HG02759 (cell line): ENCODE data around the gene SUN1.
"Not testable (repeated sequence)": the region's sequence is repeated elsewhere in the genome, so short reads cannot be mapped to it uniquely, and the experiment has no call there.

Experiments used
- ATAC-seq: cut with Tn5 transposase; IDR thresholded peaks from one replicate; pipeline ENCODE4 v1.9.1; 2021; ENCODE audit warnings: mild to moderate bottlenecking, moderate library complexity; ENCODE audit not compliant: unreplicated experiment

Gene SUN1

DNA sequence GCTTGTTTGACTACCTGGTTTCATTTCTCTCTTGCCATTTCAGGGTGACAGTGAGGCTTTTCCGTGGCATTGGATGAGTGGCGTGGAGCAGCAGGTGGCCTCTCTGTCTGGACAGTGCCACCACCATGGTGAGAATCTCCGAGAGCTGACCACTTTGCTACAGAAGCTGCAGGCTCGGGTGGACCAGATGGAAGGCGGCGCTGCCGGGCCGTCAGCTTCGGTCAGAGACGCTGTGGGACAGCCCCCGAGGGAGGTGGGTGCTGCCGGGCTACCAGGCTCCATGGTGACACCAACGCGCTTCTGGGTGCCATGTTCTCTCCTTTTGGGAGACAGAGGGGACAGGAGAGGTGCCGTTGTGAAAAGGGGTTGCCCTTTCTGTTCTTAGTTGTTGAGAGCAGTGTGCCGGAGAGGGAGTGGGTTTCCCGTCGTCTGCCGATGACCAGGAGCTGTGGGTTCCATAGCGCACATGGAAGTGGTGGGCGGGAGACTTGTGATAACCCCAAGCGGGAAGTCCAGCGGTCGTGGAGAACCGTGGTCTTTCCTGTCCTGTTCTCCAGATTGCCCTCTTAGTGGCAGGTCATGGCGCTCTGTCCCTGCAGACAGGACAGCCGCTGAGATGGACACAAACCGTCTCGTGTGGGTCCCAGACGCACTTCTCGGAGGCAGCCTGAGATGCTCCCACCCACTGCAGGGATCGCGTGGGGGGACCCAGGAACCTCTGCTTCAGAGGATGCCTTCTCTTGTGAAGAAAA, 21.3 kb downstream of the SUN1 start:
- no peak for ATAC-seq

DNA sequence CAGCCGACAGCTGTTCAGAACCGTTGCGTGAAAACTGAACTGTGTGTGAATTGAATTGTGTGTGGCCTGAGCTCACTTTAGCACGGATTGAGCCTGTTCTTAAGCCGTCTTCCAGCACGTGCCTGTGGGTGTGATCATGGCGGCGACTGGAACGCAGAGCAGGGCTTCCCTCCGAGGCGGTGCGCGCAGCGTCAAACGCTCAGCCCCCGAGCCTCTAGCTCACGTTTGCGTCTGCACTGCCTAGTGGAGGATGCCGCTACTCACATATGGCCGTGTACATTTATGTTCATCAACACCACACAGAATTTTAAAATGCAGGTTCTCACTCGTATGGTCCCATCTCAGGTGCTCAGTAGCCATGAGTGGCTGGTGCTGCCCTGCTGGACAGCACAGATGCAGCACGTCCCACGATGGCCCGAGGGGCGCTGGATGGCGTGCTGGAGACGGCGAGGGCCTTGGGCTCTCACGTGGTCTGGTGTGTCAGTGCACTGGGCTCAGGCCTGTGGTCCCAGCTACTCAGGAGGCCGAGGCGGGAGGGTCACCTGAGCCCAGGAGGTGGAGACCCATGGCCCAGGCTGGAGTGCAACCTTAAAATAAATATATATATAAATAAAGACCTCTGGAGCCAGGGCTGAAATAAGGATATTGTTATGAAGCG, 22.0 kb downstream of the SUN1 start:
- ATAC-seq, result no peak

DNA sequence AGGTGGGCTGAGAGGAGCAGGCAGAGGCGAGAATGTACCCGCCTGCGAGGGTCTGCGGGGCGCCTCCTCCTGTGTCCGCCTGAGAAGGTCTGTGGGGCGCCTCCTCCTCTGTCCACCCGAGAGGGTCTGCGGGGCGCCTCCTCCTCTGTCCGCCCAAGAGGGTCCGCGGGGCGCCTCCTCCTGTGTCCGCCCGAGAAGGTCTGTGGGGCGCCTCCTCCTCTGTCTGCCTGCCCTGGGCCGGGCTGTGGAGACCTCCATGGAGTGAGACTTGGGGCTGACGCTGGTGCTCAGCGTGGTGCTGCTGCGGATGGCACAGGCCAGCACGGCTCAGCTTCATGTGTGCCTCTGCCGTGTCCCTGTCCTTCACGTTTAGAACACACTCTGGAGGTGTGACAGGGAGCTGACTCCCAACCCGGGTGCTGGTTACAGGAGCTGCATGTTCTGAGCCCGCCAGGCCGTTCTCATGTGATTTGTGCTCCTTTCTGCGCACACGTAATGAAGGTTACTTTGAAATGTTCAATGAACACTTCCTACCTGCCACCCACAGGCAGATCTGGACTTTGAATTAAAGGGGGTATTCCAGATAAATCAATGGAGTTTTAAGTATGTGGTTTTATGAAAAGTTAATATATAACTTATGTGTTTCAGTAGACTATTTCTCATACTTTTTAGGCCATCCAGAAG, 23.6 kb downstream of the SUN1 start:
- no peak for ATAC-seq

DNA sequence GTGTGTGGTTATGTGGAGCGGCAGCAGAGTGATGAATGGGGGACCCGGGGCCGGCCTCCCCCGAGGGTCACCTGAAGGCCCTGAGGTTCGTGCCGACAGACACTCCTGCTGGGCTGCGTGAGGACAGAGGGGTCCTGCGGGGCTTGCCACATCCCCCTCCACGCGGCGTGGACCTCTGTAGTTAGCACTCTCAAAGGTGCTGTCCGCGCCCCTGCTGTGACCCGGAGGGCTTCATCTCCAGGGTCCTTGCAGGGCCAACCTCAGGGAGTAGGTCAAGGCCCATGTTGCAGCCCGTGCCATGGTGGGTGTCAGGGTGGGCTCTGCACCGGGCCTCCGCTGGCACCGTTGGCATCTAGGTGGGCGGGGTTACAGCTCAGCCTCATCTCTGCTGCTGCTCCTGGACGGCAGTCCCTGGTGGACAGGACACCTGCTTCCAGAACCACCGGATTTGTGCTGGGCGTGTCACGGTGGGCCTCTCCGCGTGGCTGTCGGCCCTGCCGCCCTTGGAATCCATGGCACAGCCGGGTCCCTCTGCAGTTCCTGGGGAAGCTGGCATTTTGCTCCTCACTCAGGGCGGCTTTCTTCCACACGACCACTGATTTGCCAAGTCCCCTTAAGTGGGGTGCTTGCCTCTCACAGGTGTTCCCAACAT, 24.3 kb downstream of the SUN1 start:
- ATAC-seq, result no peak

DNA sequence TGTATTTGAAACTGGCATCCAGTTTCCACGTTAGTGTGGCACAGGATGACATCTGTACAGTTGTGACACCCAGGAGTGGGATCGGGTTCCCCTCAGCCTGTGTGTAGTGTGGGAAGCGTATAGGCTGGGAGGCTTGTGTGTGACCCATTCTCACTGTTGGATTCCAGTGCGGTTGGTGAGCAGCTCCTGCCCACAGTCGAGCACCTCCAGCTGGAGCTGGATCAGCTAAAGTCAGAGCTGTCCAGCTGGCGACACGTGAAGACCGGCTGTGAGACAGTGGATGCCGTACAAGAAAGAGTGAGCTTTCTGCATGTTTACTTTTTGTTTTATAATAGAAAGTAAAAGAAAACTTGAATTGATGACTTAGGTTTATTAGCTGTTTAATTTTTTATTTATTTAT, 25.4 kb downstream of the SUN1 start:
- no peak for ATAC-seq

DNA sequence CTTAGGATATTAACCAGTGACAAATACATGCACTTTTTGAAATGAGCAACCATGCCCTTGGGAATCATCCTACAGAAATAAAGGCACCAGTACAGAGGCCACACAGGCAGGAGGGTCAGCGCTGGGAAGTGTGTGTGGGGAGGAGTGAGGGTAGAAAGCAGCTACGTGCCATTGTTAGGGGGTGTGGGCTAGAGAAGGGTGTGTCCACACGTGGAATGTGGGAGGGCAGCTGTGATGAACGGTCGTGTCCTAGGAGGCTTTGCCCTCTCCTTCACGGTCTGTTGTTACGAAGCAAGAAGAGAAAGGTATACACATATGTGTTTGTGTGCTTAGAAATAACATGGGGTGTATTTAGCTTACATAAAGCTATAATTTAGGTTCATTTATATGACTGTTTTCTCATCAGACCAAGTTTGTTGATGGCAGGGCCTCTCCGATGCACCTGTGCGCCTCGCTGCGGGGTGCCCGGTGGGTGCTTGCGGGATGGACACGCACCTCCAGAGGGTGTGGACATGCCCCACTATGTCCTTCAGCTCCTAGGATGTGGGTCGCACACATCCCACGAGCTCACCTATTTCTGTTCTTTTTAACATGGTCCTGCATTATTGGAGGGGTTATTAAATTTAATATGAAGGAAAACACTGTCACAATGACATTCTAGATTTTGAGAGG, 27.2 kb downstream of the SUN1 start:
- no peak for ATAC-seq

DNA sequence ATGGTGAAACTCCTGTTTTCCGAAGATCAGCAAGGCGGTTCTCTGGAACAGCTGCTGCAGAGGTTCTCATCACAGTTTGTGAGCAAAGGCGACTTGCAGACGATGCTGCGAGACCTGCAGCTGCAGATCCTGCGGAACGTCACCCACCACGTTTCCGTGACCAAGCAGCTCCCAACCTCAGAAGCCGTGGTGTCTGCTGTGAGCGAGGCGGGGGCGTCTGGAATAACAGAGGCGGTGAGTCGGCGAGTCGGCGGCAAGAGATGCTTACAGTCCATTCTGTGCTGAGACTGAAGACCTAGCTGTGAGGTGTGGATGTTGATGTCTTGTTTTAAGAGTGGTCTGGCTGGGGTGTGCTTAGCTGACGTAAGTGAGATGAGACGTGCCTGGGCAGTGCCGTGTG, 27.9 kb downstream of the SUN1 start:
- no peak for ATAC-seq

DNA sequence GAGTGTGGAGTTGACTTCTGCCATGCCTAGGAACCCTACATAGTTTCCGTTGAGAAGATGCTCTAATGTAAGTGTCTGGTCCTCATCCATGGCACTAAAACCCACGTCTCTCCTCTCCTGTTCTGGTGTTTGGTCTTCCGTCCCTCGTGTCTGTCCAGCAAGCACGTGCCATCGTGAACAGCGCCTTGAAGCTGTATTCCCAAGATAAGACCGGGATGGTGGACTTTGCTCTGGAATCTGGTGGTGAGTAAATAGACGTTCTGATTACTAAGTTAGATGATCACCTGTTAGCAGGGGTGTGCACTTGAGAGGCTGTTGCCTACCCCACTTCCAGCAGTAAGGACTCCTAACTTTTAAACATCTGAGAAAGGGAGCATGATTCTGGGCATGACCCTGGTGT, 28.9 kb downstream of the SUN1 start:
- ATAC-seq, result no peak

DNA sequence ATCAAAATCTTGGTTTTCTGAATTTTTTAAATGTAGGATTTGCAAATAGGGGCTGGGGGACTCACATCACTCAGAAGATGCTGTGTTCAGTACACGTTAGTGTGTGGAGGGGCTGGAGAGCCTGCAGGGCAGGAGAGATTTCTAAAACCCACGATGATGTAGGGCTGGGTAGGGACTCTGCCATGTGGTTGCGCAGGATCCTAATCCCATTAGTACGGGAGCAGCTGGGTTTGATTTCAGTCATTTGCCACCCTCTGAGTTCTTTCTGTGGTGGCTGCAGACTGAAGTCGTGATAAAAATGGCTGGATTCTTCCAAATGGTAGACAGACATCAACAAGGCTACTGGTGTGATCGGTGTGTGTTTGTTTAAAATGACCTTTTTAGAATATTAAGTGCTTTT, 29.9 kb downstream of the SUN1 start:
- no peak for ATAC-seq

DNA sequence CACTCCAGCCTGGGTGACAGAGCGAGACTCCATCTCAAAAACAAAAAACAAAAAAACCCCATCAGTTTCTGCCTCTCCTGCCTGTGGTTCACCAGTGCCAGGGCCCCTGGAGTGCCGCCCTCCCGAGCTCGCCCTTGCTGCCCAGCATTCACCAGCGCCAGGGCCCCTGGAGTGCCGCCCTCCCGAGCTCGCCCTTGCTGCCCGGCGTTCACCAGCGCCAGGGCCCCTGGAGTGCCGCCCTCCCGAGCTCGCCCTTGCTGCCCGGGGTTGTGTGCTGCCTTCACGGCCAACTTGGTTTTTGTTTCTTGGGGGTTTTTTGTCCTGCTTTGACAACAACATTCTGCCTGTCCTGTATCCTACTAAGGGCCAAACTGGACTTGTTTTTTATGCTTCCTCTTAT, 30.8 kb downstream of the SUN1 start:
- no peak for ATAC-seq

DNA sequence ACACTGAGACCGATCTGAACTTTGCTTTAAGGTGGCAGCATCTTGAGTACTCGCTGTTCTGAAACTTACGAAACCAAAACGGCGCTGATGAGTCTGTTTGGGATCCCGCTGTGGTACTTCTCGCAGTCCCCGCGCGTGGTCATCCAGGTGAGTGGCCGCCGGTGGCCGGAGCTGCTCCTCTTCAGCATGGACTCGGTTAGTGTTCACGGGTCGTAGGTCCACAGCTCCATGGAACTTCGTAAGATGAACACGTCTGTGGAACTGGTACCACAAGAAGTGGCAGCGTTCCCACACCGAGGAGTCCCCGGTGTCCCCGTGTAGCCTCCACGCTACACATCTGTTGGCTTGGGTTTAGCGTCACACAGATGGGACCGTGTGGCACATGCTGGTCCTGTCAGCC, 33.6 kb downstream of the SUN1 start:
- no peak for ATAC-seq

DNA sequence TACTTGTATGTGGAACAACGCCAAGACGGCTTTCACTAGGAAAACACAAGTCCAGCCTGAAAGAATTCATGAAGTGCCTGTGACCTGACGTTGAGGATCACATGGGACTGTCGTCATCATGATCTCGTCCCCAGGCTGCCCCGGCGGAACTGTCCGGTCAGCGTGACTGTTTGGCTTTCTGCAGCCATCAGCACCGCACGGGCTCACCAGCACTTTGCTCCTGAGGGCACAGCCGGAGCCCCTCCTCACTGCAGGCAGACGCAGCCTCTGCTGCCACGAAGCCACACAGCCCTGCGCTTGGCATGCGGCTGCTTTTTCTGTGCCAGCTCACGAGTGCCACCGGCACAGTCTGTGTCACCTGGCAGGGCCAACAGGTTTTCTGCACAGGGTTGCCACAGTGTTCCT, 34.7 kb downstream of the SUN1 start:
- ATAC-seq, result no peak

DNA sequence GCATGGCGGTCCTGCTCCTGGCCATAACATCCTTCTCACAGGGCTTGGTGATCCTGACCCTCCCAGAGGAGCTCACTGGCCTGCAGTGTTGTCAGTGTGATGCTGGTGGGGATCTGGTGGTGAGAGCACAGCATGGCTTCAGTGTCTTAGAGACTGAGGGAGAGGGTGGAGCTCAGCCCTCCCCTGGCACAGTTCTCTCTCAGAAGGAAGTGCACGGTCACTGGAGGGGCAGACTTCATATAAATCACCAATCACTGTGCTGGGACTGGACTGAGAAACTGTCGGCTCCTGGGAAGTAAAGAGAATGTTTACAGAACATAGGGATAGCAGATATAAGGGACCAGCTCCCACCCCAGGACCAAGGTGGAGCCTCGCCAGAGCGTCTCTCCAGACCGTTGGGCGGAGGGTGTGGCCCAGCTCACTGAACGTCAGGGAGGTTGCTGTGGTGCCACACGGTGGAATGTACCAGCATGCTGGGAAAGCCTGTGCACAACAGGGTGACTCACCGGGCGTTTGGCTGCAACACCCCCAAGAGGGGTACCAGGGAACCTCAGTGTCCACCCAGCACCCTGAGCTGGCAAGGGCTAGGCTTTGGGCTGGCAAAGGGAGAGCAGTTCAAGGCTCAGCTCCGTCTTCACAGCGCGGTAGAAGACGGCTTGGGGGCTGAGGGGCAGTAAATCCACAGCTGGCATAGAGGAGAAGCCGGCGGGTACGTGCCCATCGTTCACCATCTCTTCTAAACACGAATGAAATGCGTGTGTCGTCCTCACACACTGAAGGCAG, 35.3 kb downstream of the SUN1 start:
- no peak for ATAC-seq

DNA sequence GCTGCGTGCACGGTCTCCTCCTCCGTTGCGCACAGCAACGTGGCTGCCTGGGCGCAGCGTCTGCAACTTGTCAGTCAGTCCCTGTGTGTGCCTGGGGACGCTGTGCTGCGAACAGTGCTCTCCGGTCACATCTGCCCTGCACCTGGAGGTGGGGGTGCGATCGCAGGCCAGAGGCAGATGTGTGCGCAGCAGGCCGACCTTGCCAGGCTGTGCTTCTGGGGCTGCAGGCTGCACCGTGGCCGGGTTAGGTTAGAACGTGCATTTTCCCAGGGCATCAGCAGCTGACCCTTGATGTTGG, 35.9 kb downstream of the SUN1 start:
- ATAC-seq, result no peak

DNA sequence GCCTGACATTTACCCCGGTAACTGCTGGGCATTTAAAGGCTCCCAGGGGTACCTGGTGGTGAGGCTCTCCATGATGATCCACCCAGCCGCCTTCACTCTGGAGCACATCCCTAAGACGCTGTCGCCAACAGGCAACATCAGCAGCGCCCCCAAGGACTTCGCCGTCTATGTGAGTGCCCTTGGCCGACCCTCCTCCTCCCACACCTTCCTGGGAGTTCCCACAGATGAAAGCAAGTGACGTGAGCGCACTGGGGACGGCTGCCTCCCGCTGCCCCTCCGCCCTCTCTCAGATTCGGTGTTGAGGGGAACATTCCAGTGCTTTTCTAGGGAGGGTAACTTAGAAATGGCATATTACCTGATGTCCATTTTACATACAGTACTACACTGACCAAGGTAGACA, 37.1 kb downstream of the SUN1 start:
- ATAC-seq, result no peak

DNA sequence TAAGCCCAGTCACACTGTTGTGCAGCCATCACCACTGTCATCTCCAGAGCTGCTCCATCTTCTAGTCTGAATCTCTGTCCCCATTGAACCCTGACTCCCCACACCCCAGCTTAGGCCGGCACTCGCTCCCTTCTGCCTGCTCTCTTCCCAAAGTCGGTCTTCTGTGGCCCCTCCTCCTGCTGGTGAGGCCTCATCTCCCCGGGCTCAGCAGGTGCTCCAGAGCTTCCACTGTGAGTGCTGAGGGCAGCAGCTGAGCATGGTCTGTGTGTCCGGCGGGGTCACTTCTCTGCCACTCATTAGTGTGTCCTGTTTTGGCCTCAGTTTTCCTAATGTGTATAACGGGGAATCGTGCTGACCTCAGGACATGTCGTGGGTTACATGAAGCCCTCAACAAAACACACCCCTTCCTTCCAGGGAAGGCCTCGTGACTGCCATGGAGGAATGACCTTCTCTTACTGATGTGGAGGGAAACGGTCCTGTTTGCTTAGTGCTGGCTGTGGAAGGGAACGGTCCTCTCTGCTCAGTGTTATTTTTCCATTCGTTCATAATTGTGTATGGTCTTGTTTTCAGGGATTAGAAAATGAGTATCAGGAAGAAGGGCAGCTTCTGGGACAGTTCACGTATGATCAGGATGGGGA, 39.7 kb downstream of the SUN1 start:
- ATAC-seq, result no peak

DNA sequence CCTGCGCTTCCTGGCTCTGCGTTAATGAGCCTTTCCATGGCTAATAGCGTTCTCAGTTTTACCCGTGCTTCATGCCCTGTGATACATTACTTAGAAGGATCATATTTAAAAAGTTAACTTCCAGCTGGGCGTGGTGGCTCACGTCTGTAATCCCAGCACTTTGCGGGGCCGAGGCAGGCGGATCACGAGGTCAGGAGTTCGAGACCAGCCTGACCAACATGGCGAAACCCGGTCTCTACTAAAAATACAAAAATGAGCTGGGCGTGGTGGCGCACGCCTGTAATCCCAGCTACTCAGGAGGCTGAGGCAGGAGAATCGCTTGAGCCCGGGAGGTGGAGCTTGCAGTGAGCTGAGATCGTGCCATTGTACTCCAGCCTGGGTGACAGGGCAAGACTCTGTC, 40.4 kb downstream of the SUN1 start:
- ATAC-seq, result not testable (repeated sequence)

DNA sequence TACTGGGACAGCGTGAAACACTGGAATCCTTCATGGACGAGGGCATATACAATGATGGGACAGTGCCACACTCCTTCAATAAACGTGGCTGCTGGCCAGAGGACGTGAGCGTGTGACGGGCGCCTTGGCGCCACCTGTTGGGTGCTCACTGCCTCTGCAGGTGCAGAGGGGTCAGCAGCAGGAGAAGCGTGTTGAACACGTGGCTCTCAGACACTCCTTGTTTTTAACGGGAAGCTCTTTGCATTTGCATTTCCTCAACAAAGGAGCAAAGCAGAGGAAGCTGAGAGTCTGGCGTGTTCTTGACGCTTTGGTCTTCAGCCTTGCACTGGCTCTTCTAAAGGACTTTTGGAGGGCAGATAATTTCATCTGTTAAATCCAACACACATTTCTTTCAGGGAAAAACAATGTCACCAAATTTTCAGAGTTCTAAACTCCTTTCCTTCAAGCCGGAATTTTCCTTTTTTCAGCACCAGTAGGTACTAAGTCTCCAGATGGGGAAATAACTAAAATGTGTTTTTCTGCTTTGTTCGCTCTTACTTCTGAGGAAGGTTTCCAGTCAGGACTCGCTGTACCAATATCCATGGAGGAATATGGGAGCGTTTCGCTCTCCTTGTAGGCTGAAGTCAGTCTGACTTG, 41.2 kb downstream of the SUN1 start:
- no peak for ATAC-seq

DNA sequence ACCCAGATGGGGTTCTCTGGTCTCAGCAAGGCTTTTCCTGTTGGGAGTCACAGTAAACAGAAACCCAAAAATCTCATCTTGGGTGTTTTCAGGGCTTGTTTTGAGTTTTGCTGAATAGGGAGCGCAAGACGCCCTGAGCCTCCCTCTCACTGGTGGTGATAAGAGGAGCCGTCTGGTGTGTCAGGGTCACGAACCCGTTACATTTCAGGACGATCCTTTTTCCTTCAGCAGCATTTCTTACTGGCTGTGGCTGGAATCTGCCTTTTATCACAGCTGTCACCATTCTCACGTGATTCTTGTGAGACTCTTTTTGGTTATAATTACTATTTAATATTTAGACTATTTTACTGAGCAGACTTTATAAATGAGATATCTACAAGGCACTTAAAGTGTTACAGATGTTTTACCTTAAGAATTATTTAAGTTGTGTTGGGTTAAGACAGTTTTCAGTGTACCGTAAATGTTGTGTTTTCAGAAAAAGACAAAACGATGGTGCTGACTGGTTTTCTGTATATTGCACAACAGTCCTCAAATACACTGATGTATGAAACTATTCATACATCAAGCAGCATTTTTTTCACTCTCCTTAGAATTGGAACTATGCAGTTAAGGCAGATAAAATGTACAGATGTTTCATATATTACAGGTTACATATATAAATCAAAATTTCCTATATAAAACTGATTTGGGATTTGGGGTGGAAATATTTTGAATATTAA, 41.9 kb downstream of the SUN1 start:
- ATAC-seq, result no peak
